Lower lobe of right lung (tissue), 2 donors: Measurements from ENCODE around the gene TOP3A. TPM values are rescaled to one million over a fixed set of nuclear protein-coding genes. Genes with fewer than 3 reads are reported as not detected.

Source experiments
- ATAC-seq, 2 donors: fragments of 200-7000 bp; cut with Tn5 transposase; one replicate each; pipeline ENCODE4 v1.9.1; 2020 to 2022; ENCODE audit warnings: mild to moderate bottlenecking in 2 of 2, moderate library complexity in 2 of 2
- DNase-seq: peaks from one replicate; pipeline ENCODE4 v3.0.0-alpha.2; 2020
- H3K27ac ChIP-seq: fragments of 200-600 bp; one replicate; pipeline ENCODE4 v1.8.0; 2022
- H3K27me3 ChIP-seq: fragments of 200-600 bp; one replicate; pipeline ENCODE4 v1.8.0; 2022; ENCODE audit warnings: low read depth
- H3K36me3 ChIP-seq: fragments of 200-600 bp; one replicate; pipeline ENCODE4 v1.8.0; 2022; ENCODE audit warnings: mild to moderate bottlenecking
- H3K4me1 ChIP-seq: fragments of 200-600 bp; one replicate; pipeline ENCODE4 v1.8.0; 2022
- H3K4me3 ChIP-seq: fragments of 200-600 bp; one replicate; pipeline ENCODE4 v1.8.0; 2022; ENCODE audit warnings: mild to moderate bottlenecking
- H3K9me3 ChIP-seq: fragments of 200-600 bp; one replicate; pipeline ENCODE4 v1.8.0; 2022
- CTCF ChIP-seq: fragments of 200-600 bp; IDR thresholded peaks from one replicate; pipeline ENCODE4 v1.8.0; 2022; ENCODE audit warnings: antibody characterized with exemption, mild to moderate bottlenecking
- intact Hi-C: fragments of 100-400 bp; cut with DNase I; formaldehyde crosslinking; loops from one replicate; pipeline ENCODE4 v1.11.0; 2022
- microRNA-seq: library from miRNA; unstranded; fragments of <30 nt; microRNA quantifications from one replicate; pipeline ENCODE4 v1.2.0, GENCODE V29; 2020; ENCODE audit warnings: borderline number of aligned reads
- total RNA-seq: library from RNA; stranded (reverse); fragmentation: NEBNext Ultra II Directional; extraction: Animal tissue kit (Norgen Biotek cat#: 25700); gene quantifications from one replicate; pipeline ENCODE4 v1.2.1, GENCODE V29; 2021
- donor health status: DM: no; HTN: yes; CAD: no; lungs with severe emphysema.

The TOP3A gene
- total RNA-seq, 1 donor from 2014 or later, result 31.2 TPM

- H3K27me3 ChIP-seq, result no peaks in the 10 kb centered on the region
- H3K4me1 ChIP-seq, result peaks cover 12% of the 10 kb centered on the region
- H3K9me3 ChIP-seq, result no peaks in the 10 kb centered on the region
- intact Hi-C loops, result no loop called here
- ATAC-seq (no peak), DNase-seq (no peak)
- peak overlapping the region; percentile 53 for H3K27ac ChIP-seq
- H3K4me3 ChIP-seq, result peak overlapping the region; percentile 46
- H3K36me3 ChIP-seq, result no peaks in the 10 kb centered on the region
- no peak for TF ChIP-seq CTCF
Observed at GRCh38 chr17:18224387-18225120, 90.2 kb downstream of the TOP3A start.

- intact Hi-C loops, result no loop called here
- H3K4me1 ChIP-seq, result peaks cover 16% of the 10 kb centered on the region
- no peak overlapping the region for H3K27ac ChIP-seq
- H3K27me3 ChIP-seq, result no peaks in the 10 kb centered on the region
- no peak overlapping the region for H3K4me3 ChIP-seq
- ATAC-seq (no peak), DNase-seq (no peak)
- H3K9me3 ChIP-seq, result no peaks in the 10 kb centered on the region
- TF ChIP-seq CTCF, result no peak
- H3K36me3 ChIP-seq, result no peaks in the 10 kb centered on the region
Observed at GRCh38 chr17:18224053-18224386, 90.8 kb downstream of the TOP3A start.

Small RNA genes lying within 50 kb of the gene (microRNA-seq; reads per million reads assigned to microRNA genes)
- not detected for gene MIR6778

Other genes with a start within 250 kb of the TOP3A start
- 29.2 TPM for gene DRG2, start 227.0 kb downstream of the TOP3A start, total RNA-seq
- 3.3 TPM for gene MYO15A, start 206.2 kb downstream of the TOP3A start, total RNA-seq
- gene ALKBH5, start 131.2 kb downstream of the TOP3A start, total RNA-seq, result 100 TPM
- 12.0 TPM for gene LLGL1, start 89.4 kb downstream of the TOP3A start, total RNA-seq
- 327 TPM for gene FLII, start 56.3 kb downstream of the TOP3A start, total RNA-seq
- 9.5 TPM for gene MIEF2, start 54.3 kb downstream of the TOP3A start, total RNA-seq
- 30.1 TPM for gene SMCR8, start 299 bp upstream of the TOP3A start, total RNA-seq
- 33.1 TPM for gene SHMT1, start 48.6 kb upstream of the TOP3A start, total RNA-seq
- gene EVPLL, start 62.8 kb upstream of the TOP3A start, total RNA-seq, result 2.8 TPM
- 0.47 TPM for gene LGALS9C, start 161.8 kb upstream of the TOP3A start, total RNA-seq